GM18519 (cell line): Measurements from ENCODE around the gene RNF103.
"Not testable (repeated sequence)": the region's sequence is repeated elsewhere in the genome, so short reads cannot be mapped to it uniquely, and the experiment has no call there.

ENCODE experiments used
- ATAC-seq: cut with Tn5 transposase; IDR thresholded peaks from one replicate; pipeline ENCODE4 v1.9.1; 2021; ENCODE audit warnings: mild to moderate bottlenecking, moderate library complexity; ENCODE audit not compliant: unreplicated experiment, low FRiP score

Gene RNF103

DNA sequence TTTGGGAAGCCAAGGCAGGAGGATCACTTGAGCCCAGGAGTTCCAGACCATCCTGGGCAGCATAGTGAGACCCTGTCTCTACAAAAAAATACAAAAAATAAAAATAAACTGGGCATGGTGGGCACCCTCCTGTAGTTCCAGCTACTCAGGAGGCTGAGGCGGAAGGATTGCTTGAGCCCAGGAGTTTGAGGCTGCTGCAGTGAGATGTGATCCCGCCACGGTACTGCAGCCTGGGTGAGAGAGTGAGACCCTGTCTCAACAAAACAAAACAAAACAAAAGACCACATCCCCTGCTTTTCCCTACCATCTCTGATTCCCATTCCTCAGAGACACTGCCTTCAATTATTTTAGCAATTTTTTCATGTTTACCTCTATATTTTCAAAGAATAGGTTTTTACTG, 3.9 kb upstream of the RNF103 start:
- no peak for ATAC-seq

DNA sequence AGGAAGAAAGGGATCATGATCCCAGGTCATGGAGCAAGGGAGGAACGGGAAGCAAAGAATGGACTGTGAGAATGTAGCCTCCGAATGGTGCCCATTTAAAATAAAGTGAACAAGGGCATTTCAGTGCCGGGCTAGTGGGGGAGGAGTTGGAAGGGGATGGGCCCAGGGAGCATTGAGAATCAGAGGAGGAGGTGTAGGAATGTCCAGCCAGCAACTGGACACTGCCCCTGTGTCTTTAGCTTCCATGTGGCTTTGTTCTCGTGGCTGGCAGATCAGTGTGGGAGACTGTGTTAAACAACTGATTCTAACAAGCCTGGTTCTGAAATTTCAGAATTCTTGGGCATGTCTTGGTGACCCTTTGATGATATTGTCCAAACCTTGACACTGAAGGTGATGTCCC, 1.4 kb upstream of the RNF103 start:
- ATAC-seq, result no peak

- no peak for ATAC-seq
Observed at GRCh38 chr2:86624267-86624547, 542 bp upstream of the RNF103 start.

DNA sequence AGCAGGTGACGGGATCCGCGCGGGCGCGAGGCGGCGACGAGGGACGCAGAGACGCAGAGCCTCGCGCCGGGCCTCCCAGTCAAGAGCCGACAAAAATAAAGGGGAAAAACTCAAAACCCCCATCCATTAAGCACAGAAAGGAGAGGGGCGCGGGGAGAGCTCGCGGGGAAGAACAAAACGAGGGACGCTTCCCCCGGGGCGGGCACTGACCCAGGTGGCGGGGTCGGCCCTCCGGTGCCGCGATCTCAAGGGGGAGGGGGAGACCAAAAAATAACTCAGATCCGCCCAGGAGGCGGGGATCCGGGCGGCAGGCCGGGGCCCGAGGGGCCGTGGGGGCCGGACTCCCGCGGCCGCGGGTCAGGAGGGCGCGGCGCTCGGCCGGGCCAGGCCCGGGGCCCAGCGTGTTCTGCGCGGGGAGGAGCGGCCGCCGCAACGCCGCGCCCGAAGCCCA, 597 bp downstream of the RNF103 start:
- ATAC-seq, result peak; percentile 33

DNA sequence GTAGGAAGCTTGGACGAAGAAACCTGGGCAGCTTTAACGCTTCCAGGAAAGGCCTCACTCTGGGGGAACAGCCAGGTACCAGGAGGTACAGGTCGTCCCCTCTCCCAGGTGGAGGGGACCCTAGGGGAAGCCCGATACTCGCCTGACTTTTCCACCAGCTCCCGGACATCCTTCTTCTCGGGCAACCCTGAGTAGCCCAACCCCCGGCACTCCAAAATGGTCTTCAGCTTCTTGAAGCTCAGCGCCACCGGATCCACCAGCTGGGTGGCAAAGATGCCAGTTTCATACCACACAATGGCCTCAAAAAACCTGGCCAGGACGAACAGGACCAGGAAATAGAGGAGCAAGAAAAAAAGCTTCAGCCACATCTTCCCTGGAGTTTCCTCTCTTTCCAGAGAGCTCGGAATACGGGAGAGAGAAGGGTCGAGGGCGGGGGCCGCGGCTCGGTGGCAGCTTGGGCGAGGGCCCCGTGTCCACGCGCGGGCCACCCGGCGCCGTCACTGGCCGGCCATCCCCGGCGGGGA, 1.1 kb downstream of the RNF103 start:
- no peak for ATAC-seq

- ATAC-seq, result no peak
Observed at GRCh38 chr2:86621280-86621943, 2.3 kb downstream of the RNF103 start.

DNA sequence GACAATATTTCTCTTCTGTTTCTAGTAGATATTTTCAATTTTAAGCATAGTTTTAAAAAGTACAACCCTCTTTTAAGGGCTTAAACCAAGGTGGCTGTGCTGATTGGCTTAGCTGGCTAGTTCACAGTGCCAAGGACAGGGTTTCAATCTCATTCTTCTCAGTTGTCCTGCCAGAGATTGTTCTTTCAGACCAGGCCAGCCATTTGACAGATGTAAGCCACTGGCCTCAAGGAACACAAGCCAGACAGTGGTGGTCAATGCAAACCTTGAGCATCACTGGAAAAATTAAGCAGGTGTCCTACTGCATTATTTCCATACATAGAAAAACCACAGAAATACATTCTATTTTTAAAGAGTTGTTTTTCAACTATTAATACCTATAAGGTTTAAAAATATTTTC, 5.9 kb downstream of the RNF103 start:
- no peak for ATAC-seq

- ATAC-seq, result no peak
Observed at GRCh38 chr2:86617153-86617552, 6.5 kb downstream of the RNF103 start.

- no peak for ATAC-seq
Observed at GRCh38 chr2:86616502-86616901, 7.2 kb downstream of the RNF103 start.

- no peak for ATAC-seq
Observed at GRCh38 chr2:86615596-86615995, 8.1 kb downstream of the RNF103 start.

GRCh38 chr2:86613515-86613914, 10.2 kb downstream of the RNF103 start:
- ATAC-seq, result no peak

DNA sequence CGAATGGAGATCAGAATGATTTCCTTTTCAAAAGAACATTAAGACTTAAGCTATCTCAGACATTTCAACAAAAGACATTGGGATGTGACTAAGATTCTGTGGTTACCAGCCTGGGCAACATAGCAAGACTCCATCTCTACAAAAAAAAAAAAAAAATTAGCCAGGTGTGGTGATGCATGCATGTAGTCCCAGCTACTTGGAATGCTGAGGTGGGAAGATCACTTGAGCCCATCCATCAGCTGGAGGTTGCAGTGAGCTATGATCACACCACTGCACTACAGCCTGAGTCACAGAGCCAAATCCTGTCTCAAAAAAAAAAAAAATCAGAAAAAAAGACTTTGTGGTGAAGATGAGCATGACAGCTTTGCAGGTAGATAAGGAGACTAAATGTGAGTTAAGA, 12.8 kb downstream of the RNF103 start:
- no peak for ATAC-seq

DNA sequence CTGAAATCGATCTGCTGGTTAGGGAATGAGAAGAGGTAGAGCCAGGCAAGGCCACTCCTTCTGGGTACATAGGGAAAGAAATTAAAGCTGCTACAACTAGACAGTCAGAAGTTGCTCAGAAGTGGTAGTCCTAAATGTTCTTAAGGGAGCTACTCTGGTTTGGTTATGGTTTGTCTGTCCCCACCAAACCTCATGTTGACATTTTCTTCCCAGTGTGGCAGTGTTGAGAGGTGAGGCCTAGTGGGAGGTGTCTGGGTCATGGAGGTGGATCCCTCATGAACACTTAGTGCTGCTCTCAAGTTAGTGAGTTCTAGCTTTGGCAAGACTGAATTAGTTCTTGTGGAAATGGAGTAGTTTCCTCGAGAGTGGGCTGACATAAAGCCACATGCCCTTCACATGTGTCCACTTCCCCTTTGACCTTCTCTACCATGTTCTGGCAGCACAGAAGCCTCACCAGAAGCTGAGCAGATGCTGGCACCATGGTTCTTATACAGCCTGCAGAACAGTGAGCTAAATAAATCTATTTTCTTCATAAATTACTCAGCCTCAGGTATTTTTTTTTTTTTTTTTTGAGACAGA, 14.7 kb downstream of the RNF103 start:
- no peak for ATAC-seq

DNA sequence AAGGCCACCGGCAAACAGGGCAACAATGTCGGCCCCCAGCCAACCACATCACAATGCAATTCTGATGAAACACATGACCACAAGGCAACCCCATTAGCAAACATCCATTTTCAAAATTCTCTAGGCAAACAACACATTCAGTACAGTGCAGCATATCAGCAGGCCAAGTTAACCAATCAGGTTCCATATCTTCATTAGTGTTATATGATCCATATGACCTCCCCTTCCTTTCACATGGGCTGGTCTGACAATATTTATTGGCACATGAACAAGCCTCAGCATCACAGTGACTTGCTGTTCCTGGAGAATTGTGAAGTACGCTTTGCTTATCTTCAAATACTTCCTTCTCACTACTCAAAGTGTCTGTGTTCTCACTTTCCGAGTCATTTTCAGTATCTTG, 19.8 kb downstream of the RNF103 start:
- ATAC-seq, result no peak

DNA sequence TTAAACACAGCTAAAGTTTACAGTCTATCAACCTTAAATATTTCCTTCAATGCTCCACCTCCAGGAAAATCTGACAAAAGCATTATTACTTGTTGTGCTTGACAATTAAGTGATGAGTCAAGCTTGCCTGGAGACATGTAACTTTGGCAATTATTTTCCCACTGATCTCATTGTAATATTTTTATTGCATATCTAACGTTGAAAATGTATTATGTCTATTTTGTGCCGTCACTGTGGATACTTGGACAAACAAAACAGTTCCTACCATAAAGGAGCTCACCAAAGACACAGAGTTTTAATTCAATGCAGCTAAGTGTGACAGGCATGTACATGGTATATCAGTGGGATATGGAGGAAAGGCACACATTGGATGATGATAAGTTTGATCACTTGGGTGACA, 24.7 kb downstream of the RNF103 start:
- ATAC-seq, result no peak

- no peak for ATAC-seq
Observed at GRCh38 chr2:86596118-86596517, 27.5 kb downstream of the RNF103 start.

DNA sequence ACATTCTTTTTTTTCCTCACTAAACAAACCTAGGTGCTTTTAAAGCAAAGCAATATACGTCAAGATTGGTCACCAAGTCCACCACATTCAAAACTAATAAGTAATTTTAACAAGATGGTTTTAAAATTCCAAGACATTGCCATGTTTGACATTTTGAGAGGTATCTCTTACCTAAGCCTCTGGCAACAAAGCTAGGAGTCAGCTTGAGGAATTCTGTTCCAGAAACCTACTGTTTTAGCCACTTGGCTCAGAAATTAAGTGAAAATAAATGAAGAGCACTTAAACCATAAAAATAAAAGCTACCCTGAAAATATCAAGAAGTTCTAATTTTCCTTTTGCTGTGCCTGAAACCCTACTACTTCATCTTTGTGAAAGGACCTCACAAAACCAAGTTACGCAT, 30.4 kb downstream of the RNF103 start:
- no peak for ATAC-seq

GRCh38 chr2:86592547-86593230, 31.0 kb downstream of the RNF103 start:
- no peak for ATAC-seq

DNA sequence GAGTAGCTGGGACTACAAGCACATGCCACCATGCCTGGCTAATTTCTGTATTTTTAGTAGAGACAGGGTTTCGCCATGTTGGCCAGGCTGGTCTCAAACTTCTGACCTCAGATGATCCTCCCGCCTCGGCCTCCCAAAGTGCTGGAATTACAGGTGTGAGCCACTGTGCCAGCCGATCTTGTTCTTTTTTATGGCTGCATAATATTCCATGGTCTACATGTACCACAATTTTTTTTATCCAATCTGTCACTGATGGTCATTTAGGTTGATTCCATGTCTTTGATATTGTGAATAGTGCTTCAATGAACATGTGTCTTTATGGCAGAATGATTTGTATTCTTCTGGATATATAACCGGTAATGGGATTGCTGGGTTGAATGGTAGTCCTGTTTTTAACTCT, 34.0 kb downstream of the RNF103 start:
- ATAC-seq, result not testable (repeated sequence)

DNA sequence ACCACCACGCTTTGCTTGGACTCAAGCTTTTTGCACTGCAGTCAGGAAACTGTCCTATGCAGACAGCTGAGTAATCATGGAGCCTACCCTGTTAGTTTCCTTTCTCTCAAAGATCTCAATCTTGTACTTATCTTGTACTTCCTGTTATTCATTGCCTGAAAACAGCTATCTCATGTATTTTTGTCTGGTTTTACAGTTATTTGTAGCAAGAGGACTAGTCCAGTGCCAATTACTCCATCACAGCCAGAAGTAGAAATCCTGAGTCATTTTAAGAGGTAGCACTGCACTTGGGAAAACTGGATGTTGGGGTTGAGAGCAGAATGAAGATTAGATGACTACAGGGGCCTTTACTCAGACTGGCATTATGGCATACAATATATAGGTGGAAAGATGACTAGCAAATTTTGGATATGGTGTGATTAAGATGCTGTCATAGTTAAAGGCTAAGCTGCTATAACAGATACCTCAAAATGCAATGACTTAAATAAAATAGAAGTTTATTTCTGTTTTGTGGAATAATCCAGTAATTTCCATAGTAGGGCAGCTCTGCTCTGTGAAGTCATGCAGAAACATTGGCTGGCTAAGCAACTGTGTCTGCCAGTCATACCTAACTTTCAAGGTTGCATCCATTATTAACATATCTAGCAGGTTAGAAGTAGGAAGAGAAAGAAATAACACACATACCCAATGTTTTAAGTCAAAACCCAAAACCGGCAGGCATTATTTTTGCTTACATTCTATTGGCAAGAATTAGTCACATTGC, 39.3 kb downstream of the RNF103 start:
- ATAC-seq, result no peak

DNA sequence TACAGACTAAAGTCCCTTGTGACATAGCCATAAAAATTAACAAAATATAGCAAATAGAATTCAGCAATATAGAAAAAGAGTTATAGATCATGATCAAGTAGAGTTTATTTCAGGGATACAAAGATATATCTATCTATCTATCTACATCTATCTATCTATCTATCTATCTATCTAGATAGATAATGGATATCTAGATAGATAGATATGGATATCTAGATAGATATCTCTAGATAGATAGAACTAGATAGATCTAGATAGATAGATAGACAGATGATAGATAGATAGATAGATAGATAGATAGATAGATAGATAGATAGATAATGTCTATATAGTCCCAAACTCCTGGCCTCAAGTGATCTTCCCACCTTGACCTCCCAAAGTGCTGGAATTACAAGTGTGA, 43.1 kb downstream of the RNF103 start:
- no peak for ATAC-seq
